SK-N-MC (cell line): Measurements from ENCODE around the gene MAPK12.

Experiments
- EZH2 ChIP-seq: fragments of 200-600 bp; sonication (generic); IDR thresholded peaks from one replicate; pipeline ENCODE4 v1.6.1; 2017; ENCODE audit warnings: antibody characterized with exemption
- POLR2AphosphoS5 ChIP-seq: IDR thresholded peaks from 2 replicates; pipeline ENCODE4 v1.6.1; 2012; ENCODE audit warnings: mild to moderate bottlenecking, low read depth, low read length, borderline replicate concordance

- TF ChIP-seq POLR2AphosphoS5 (no peak), EZH2 (no peak)
Observed at GRCh38 chr22:50252082-50253045, 9.1 kb downstream of the MAPK12 start.
